NT2/D1 (cell line): ENCODE measurements around the gene ZNF430.

Experiments
- SUZ12 ChIP-seq: IDR thresholded peaks from 2 replicates; pipeline ENCODE4 v1.6.1; 2011; ENCODE audit not compliant: insufficient read length, insufficient read depth; ENCODE audit errors: extremely low read depth
- YY1 ChIP-seq: IDR thresholded peaks from 2 replicates; pipeline ENCODE4 v1.6.1; 2011; ENCODE audit not compliant: insufficient read length, insufficient read depth
- ZNF274 ChIP-seq: IDR thresholded peaks from 2 replicates; pipeline ENCODE4 v1.6.1; 2011; ENCODE audit warnings: mild to moderate bottlenecking, low read depth, low read length

DNA sequence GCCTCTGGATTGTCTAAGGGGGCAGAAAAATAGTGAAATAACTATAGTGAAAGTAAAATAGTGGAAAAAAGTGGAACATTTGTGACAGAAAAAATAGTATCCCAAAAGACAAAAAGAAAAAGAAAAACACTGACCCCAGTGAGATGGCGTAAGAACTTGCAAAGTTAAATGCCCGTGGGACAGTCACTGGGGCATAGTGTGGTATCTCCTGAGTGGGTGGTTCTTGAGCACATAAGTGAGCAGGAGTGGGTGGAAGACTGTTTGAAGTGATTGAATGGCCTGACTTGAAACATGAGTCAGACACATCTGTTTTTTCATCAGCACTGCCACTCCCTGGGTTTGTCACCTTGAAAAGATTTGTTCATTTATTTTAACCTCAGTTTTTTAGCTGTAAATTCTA, 2.5 kb downstream of the ZNF430 start:
- no peak for TF ChIP-seq ZNF274
- no peak for TF ChIP-seq YY1
- TF ChIP-seq SUZ12, result no peak
